H1 (cell line): ENCODE data around the gene REPIN1. TPM values are rescaled to one million over a fixed set of nuclear protein-coding genes. Genes with fewer than 3 reads are reported as not detected.

Source experiments
- CTCF ChIA-PET: fragments of 300-600 bp; sonication (Branson Sonifier 250); formaldehyde crosslinking; loops from one replicate; lab custom pipeline; 2021; ENCODE audit not compliant: partially characterized antibody; lab: Charles Lee
- POLR2A ChIA-PET: fragments of 300-600 bp; sonication (Branson Sonifier 250); formaldehyde crosslinking; loops from one replicate; lab custom pipeline; 2021; ENCODE audit warnings: inconsistent platforms; ENCODE audit not compliant: partially characterized antibody; lab: Charles Lee
- DNase-seq, 2 experiments: peaks; one replicate each; pipeline versions ENCODE4 v3.0.0 to v3.0.0-alpha.2; 2010 to 2022; ENCODE audit warnings: low spot score in 2 of 2, low read depth in 1 of 2, mixed read lengths in 1 of 2
- FAIRE-seq: peaks from 2 replicates; lab custom pipeline; 2011; peaks lifted over from hg19 to GRCh38; lab: Jason Lieb, UNC
- H2AFZ ChIP-seq: 2 replicates; pipeline ENCODE4 v1.8.1; 2012; ENCODE audit warnings: low read length, inconsistent platforms
- H2AK5ac ChIP-seq: 2 replicates; pipeline ENCODE4 v1.6.1; 2013; ENCODE audit warnings: low read depth, low read length
- H2BK120ac ChIP-seq: replicated peaks from 2 replicates; pipeline ENCODE3; 2013; ENCODE audit warnings: low read depth, low read length, inconsistent platforms
- H2BK12ac ChIP-seq: 2 replicates; pipeline ENCODE4 v1.6.1; 2013; ENCODE audit warnings: low read depth, low read length
- H2BK15ac ChIP-seq: 2 replicates; pipeline ENCODE4 v1.6.1; 2013; ENCODE audit warnings: low read length
- H2BK20ac ChIP-seq: 2 replicates; pipeline ENCODE4 v1.6.1; 2013; ENCODE audit warnings: low read length
- H2BK5ac ChIP-seq: 2 replicates; pipeline ENCODE4 v1.6.1; 2013; ENCODE audit warnings: low read depth, low read length
- H3K14ac ChIP-seq: 2 replicates; pipeline ENCODE4 v1.6.1; 2013; ENCODE audit warnings: inconsistent platforms; ENCODE audit not compliant: insufficient read length
- H3K18ac ChIP-seq: 2 replicates; pipeline ENCODE4 v1.6.1; 2013; ENCODE audit warnings: low read length; ENCODE audit errors: extremely low read depth
- H3K23ac ChIP-seq: 2 replicates; pipeline ENCODE4 v1.6.1; 2013; ENCODE audit warnings: inconsistent platforms; ENCODE audit not compliant: insufficient read length
- H3K23me2 ChIP-seq: 2 replicates; pipeline ENCODE4 v1.6.1; 2013; ENCODE audit warnings: low read depth, low read length
- H3K27ac ChIP-seq: 2 replicates; pipeline ENCODE4 v1.6.1; 2011; ENCODE audit warnings: low read depth, low read length, inconsistent platforms
- H3K27me3 ChIP-seq, 4 experiments: replicated peaks in 1 of 4; 1 replicate in 1 of 4; 2 replicates in 3 of 4; pipeline versions ENCODE4 v1.6.1 to v1.8.1; 2011 to 2013; ENCODE audit warnings: low read length in 3 of 4, mild to moderate bottlenecking in 3 of 4, inconsistent platforms in 2 of 4, mixed read lengths in 2 of 4, moderate library complexity in 1 of 4; ENCODE audit not compliant: control insufficient read depth in 3 of 4, insufficient read depth in 3 of 4; ENCODE audit errors: extremely low read depth in 1 of 4
- H3K36me3 ChIP-seq, 4 experiments: 2 replicates each; pipeline versions ENCODE4 v1.6.1 to v1.8.1; 2011 to 2013; ENCODE audit warnings: mild to moderate bottlenecking in 4 of 4, low read length in 3 of 4, moderate library complexity in 2 of 4, control low read depth in 1 of 4, inconsistent platforms in 1 of 4; ENCODE audit not compliant: insufficient read depth in 4 of 4, control insufficient read depth in 2 of 4
- H3K4ac ChIP-seq: replicated peaks from 2 replicates; pipeline ENCODE3; 2013; ENCODE audit warnings: low read length, low read depth, mixed read lengths, inconsistent platforms; ENCODE audit not compliant: insufficient read length
- H3K4me1 ChIP-seq, 4 experiments: replicated peaks in 1 of 4; 1 replicate in 1 of 4; 2 replicates in 3 of 4; pipeline versions ENCODE4 v1.6.1 to v1.8.1; 2011 to 2013; ENCODE audit warnings: low read length in 3 of 4, inconsistent platforms in 2 of 4, mixed read lengths in 1 of 4; ENCODE audit not compliant: insufficient read depth in 4 of 4, control insufficient read depth in 3 of 4
- H3K4me2 ChIP-seq, 2 experiments: 2 replicates each; pipeline versions ENCODE4 v1.6.1 to v1.8.1; 2011 to 2013; ENCODE audit warnings: low read depth in 2 of 2, low read length in 2 of 2, control low read depth in 1 of 2, inconsistent platforms in 1 of 2, mild to moderate bottlenecking in 1 of 2; ENCODE audit not compliant: insufficient read depth in 1 of 2
- H3K4me3 ChIP-seq, 4 experiments: fragments of 200-600, 300-600 bp in 1 of 4; sonication (generic), shearing (Covaris generic), sonication (Bioruptor Twin) in 1 of 4; 2 replicates each; pipeline versions ENCODE4 v1.5.1 to v1.8.1; 2011 to 2016; ENCODE audit warnings: low read length in 4 of 4, low read depth in 3 of 4, control low read depth in 2 of 4, inconsistent platforms in 2 of 4, mild to moderate bottlenecking in 2 of 4, mixed read lengths in 1 of 4, moderate library complexity in 1 of 4; ENCODE audit not compliant: insufficient read depth in 2 of 4; ENCODE audit errors: extremely low read depth in 1 of 4
- H3K56ac ChIP-seq: replicated peaks from 2 replicates; pipeline ENCODE3; 2013; ENCODE audit warnings: low read depth, mild to moderate bottlenecking, mixed read lengths, low read length, inconsistent platforms; ENCODE audit not compliant: insufficient read length
- H3K79me1 ChIP-seq: 2 replicates; pipeline ENCODE4 v1.6.1; 2013; ENCODE audit warnings: low read depth, low read length, control low read depth
- H3K79me2 ChIP-seq, 2 experiments: 2 replicates each; pipeline versions ENCODE4 v1.6.1 to v1.8.1; 2012 to 2013; ENCODE audit warnings: low read length in 2 of 2, mild to moderate bottlenecking in 2 of 2, inconsistent platforms in 1 of 2; ENCODE audit not compliant: insufficient read depth in 2 of 2, control insufficient read depth in 1 of 2
- H3K9ac ChIP-seq, 4 experiments: replicated peaks in 1 of 4; 1 replicate in 1 of 4; 2 replicates in 3 of 4; pipeline versions ENCODE4 v1.6.1 to v1.8.1; 2011 to 2013; ENCODE audit warnings: low read depth in 3 of 4, low read length in 3 of 4, control low read depth in 2 of 4, mild to moderate bottlenecking in 2 of 4, moderate library complexity in 2 of 4, inconsistent platforms in 1 of 4; ENCODE audit errors: extremely low read depth in 1 of 4
- H3K9me3 ChIP-seq, 2 experiments: 2 replicates each; pipeline versions ENCODE4 v1.6.1 to v1.8.1; 2012 to 2013; ENCODE audit warnings: mild to moderate bottlenecking in 2 of 2, moderate library complexity in 2 of 2, control low read depth in 1 of 2, inconsistent platforms in 1 of 2, low read depth in 1 of 2, low read length in 1 of 2, mixed read lengths in 1 of 2; ENCODE audit not compliant: insufficient read depth in 2 of 2
- H4K20me1 ChIP-seq, 2 experiments: replicated peaks in 1 of 2; 2 replicates each; pipeline versions ENCODE3 to v1.8.1; 2011 to 2013; ENCODE audit warnings: inconsistent platforms in 2 of 2, low read length in 2 of 2, mild to moderate bottlenecking in 1 of 2; ENCODE audit not compliant: insufficient read depth in 2 of 2, control insufficient read depth in 1 of 2
- H4K5ac ChIP-seq: 2 replicates; pipeline ENCODE4 v1.6.1; 2013; ENCODE audit warnings: low read length, low read depth, mixed read lengths, inconsistent platforms; ENCODE audit not compliant: insufficient read length
- H4K8ac ChIP-seq: 2 replicates; pipeline ENCODE4 v1.8.0; 2013; ENCODE audit warnings: mild to moderate bottlenecking, moderate library complexity, low read length, inconsistent platforms; ENCODE audit not compliant: insufficient read depth; ENCODE audit errors: extremely low read depth
- H4K91ac ChIP-seq: replicated peaks from 2 replicates; pipeline ENCODE3; 2013; ENCODE audit warnings: low read length, mixed read lengths, inconsistent platforms; ENCODE audit not compliant: insufficient read length
- ATF3 ChIP-seq: IDR thresholded peaks from 2 replicates; pipeline ENCODE4 v1.6.1; 2011; ENCODE audit warnings: low read depth, mild to moderate bottlenecking, low read length; ENCODE audit not compliant: insufficient read depth
- CEBPB ChIP-seq: IDR thresholded peaks from 2 replicates; pipeline ENCODE4 v1.6.1; 2012; ENCODE audit warnings: low read depth, low read length
- E2F6 ChIP-seq: IDR thresholded peaks from 2 replicates; pipeline ENCODE4 v1.6.1; 2012; ENCODE audit warnings: inconsistent platforms
- EGR1 ChIP-seq: IDR thresholded peaks from 2 replicates; pipeline ENCODE4 v1.6.1; 2011; ENCODE audit warnings: low read depth, low read length, borderline replicate concordance
- EZH2 ChIP-seq: fragments of 200-600 bp; sonication (generic); IDR thresholded peaks from 2 replicates; pipeline ENCODE4 v1.7.1; 2012; ENCODE audit warnings: low read depth, mild to moderate bottlenecking, moderate library complexity, low read length, inconsistent platforms; ENCODE audit not compliant: severe bottlenecking
- GTF2F1 ChIP-seq: IDR thresholded peaks from 2 replicates; pipeline ENCODE4 v1.6.1; 2012; ENCODE audit warnings: low read depth, low read length, improper control_type of control experiment, borderline replicate concordance
- JUND ChIP-seq: IDR thresholded peaks from 2 replicates; pipeline ENCODE4 v1.6.1; 2011; ENCODE audit warnings: mild to moderate bottlenecking, improper control_type of control experiment, low read length
- KDM5A ChIP-seq: fragments of 200-600 bp; IDR thresholded peaks from 2 replicates; pipeline ENCODE4 v1.7.1; 2012; ENCODE audit warnings: mild to moderate bottlenecking, low read length, inconsistent platforms, mixed read lengths
- NRF1 ChIP-seq: IDR thresholded peaks from 2 replicates; pipeline ENCODE4 v1.6.1; 2011; ENCODE audit warnings: mild to moderate bottlenecking, low read depth, low read length, improper control_type of control experiment
- POU5F1 ChIP-seq: IDR thresholded peaks from 2 replicates; pipeline ENCODE4 v1.6.1; 2011; ENCODE audit warnings: low read depth, mild to moderate bottlenecking, low read length, moderate library complexity
- SIN3A ChIP-seq, 2 experiments: IDR thresholded peaks in 1 of 2; conservative IDR thresholded peaks in 1 of 2; 2 replicates each; pipeline ENCODE4 v1.6.1; 2011 to 2012; ENCODE audit warnings: low read length in 2 of 2, improper control_type of control experiment in 1 of 2, low read depth in 1 of 2, mild to moderate bottlenecking in 1 of 2
- TAF7 ChIP-seq: optimal IDR thresholded peaks from 2 replicates; pipeline ENCODE3; 2011; ENCODE audit warnings: low read depth, mild to moderate bottlenecking, inconsistent platforms, low read length, moderate library complexity, borderline replicate concordance
- WGBS, 2 experiments: shearing (Covaris generic) in 1 of 2; methylation state at CpG; one replicate each; pipeline versions ENCODE4 v1.1.6 to v1.1.7; 2013 to 2015; ENCODE audit warnings: low lambda C conversion rate in 2 of 2, mixed read lengths in 2 of 2, inconsistent platforms in 1 of 2, low coverage in 1 of 2, missing lambda C conversion rate in 1 of 2; ENCODE audit not compliant: insufficient replicate concordance in 2 of 2, insufficient coverage in 1 of 2, insufficient read length in 1 of 2; ENCODE audit errors: extremely low coverage in 1 of 2, missing lambda C conversion rate in 1 of 2; 5-methylcytosine and 5-hydroxymethylcytosine counted together
- polyA plus RNA-seq, 7 experiments: library from polyadenylated mRNA; depleted of rRNA in 3 of 7; stranded (reverse) in 5 of 7; unstranded in 2 of 7; fragments of >200 nt in 5 of 7; fragments of 200-250 nt in 2 of 7; gene quantifications; 1 replicate in 5 of 7; 2 replicates in 1 of 7; 4 replicates in 1 of 7; pipeline versions ENCODE4 v1.2.1 to v1.2.3, GENCODE V29; 2011 to 2013; ENCODE audit warnings: missing spikeins in 2 of 7, mixed read lengths in 2 of 7
- total RNA-seq: library from RNA; stranded (reverse); fragmentation: NEBNext Ultra II Directional; extraction: Animal tissue kit (Norgen Biotek cat#: 25700); gene quantifications from 2 replicates; pipeline ENCODE4 v1.2.1, GENCODE V29; 2021

The REPIN1 gene
- total and polyA plus RNA-seq, 2 of the 8 experiments (the other 6 are each of a cell fraction or from before 2014, with no cell fraction given): 98.6 to 125 TPM

- H2BK12ac ChIP-seq: no peak overlapping the region
- no peak overlapping the region for H4K5ac ChIP-seq
- no peak overlapping the region for H4K8ac ChIP-seq
- no peak overlapping the region for H2AFZ ChIP-seq
- no peak overlapping the region for H2BK5ac ChIP-seq
- no peak overlapping the region for H2BK120ac ChIP-seq
- peaks cover 2% of the 10 kb centered on the region; the same call in 1 of the 2 replicates for H3K79me1 ChIP-seq
- no peak overlapping the region for H2AK5ac ChIP-seq
- no peaks in the 10 kb centered on the region for H4K20me1 ChIP-seq
- H3K4ac ChIP-seq: no peak overlapping the region
- peaks cover 3 to 12% (median 6%) of the 10 kb centered on the region in 4 experiments; a peak in 6 of 8 replicates for H3K36me3 ChIP-seq
- H3K79me2 ChIP-seq: peaks cover 0 to 15% of the 10 kb centered on the region in 2 experiments; a peak in 1 of 4 replicates
- H3K18ac ChIP-seq: no peak overlapping the region
- no peak overlapping the region for H3K23ac ChIP-seq
- H3K4me3 ChIP-seq: no peak overlapping the region
- H3K4me1 ChIP-seq: peaks cover 14 to 31% (median 26%) of the 10 kb centered on the region in 4 experiments
- H2BK20ac ChIP-seq: no peak overlapping the region
- POLR2A ChIA-PET: interaction anchor here (1.4 to 2.8 kb wide), 2 partner anchors 10 to 76 kb away, joined by 4 to 12 read pairs; no protein-coding TSS in a partner anchor
- FAIRE-seq (no peak), DNase-seq (no peak)
- no peak overlapping the region for H3K27ac ChIP-seq
- WGBS, 2 experiments: 93% methylated on average over 6 of the region's 6 CpGs; no CpG with 5 or more reads in 1 of the 2 experiments
- no peak overlapping the region for H4K91ac ChIP-seq
- no peaks in the 10 kb centered on the region for H3K9me3 ChIP-seq
- CTCF ChIA-PET: interaction anchor here (0.6 to 1.9 kb wide), 8 partner anchors 9 to 80 kb away, joined by 3 to 8 read pairs (median 3); no protein-coding TSS in a partner anchor
- H3K9ac ChIP-seq: no peak overlapping the region
- no peak overlapping the region for H3K4me2 ChIP-seq
- peaks cover 0 to 2% (median 0%) of the 10 kb centered on the region in 4 experiments; a peak in 3 of 7 replicates for H3K27me3 ChIP-seq
- no peak for TF ChIP-seq NRF1
- TF ChIP-seq KDM5A: no peak
- no peak for TF ChIP-seq E2F6
- no peak for TF ChIP-seq EZH2
- TF ChIP-seq SIN3A (conservative IDR thresholded peaks at IDR 0.05 in 1 of 2, IDR thresholded peaks at IDR 0.05 in 1 of 2; ENCODE audit: low read depth in 1 of 2, low read length in 2 of 2): no peak
- no peak for TF ChIP-seq POU5F1
- TF ChIP-seq TAF7: no peak
- no peak for TF ChIP-seq CEBPB
- TF ChIP-seq JUND: no peak
- no peak for TF ChIP-seq ATF3
- no peak for TF ChIP-seq EGR1
- no peak for TF ChIP-seq GTF2F1
- H2BK15ac ChIP-seq: no peak overlapping the region
- H3K23me2 ChIP-seq: 0 out of 2 replicates have a peak, but pooled peaks cover 1% of the 10 kb centered on the region
- no peak overlapping the region for H3K14ac ChIP-seq
- H3K56ac ChIP-seq: no peak overlapping the region
Measured at GRCh38 chr7:150325901-150326300, 42.7 kb upstream of the REPIN1 start.
